HG03175 (cell line): ENCODE results near the gene CRADD.
A peak's percentile ranks its signal among the peaks of the same experiment; 100 is the strongest.
"Not testable (repeated sequence)": the region's sequence is repeated elsewhere in the genome, so short reads cannot be mapped to it uniquely, and the experiment has no call there.

Source experiments
- ATAC-seq: cut with Tn5 transposase; IDR thresholded peaks from one replicate; pipeline ENCODE4 v1.9.1; 2021; ENCODE audit warnings: mild to moderate bottlenecking, moderate library complexity; ENCODE audit not compliant: unreplicated experiment

The CRADD gene

DNA sequence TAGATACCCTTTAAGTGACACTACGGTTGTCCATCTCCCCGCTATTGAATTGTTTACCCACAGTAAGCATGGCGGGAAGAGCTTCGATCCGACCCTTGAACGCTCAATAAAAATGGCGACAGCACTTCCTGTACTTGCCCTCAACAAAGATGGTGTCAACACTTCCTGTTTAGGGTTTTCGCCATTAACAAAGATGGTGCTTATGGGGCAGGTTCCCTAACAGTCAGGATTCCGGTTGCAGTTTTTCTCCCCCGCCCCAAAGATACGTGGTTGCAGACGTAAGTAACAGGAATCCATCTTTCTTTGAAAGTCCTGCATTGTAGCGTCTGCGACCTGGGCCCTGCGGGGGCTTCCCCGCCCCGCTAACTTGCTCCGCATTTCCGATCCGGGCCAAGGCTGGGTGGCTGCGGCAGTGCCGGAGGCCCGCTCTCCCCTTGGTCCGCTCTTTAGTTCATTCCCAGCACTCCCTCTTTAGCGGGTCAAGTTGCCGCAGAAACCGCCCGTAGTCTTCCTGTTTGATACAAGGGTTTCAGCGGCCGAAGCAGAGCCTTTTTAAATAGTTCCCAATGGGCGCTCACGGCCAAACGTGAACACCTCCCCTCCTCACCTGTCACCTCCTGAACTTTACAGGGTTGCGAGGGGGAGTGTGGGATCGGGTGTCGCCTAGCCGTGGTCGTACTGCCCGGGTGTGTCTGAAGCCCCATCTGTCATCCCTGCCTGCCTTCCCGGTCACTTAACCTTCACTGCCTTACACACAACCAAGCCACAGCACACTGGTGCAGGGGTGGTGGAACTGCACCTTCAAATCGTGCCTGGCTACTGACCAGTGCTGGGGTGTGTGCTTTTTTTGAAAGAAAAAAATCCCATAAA, at the start of gene CRADD:
TSS of gene CRADD (plus strand) at position 181 of the 870 bp plus-strand sequence.
- ATAC-seq: peak; percentile 93

DNA sequence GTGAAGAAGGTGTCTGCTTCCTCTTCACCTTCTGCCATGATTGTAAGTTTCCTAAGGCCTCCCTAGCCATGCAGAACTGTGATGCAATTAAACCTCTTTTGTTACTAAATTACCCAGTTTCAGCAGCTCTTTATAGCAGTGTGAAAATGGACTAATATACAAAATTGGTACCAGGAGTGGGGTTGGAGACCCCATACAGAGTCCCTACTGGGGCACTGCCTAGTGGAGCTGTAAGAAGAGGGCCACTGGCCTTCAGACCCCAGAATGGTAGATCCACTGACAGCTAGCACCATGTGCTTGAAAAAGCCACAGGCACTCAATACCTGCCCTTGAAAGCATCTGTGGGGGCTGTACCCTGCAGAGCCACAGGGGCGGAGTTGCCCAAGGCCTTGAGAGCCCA, 44.8 kb upstream of the CRADD start:
- no peak for ATAC-seq

DNA sequence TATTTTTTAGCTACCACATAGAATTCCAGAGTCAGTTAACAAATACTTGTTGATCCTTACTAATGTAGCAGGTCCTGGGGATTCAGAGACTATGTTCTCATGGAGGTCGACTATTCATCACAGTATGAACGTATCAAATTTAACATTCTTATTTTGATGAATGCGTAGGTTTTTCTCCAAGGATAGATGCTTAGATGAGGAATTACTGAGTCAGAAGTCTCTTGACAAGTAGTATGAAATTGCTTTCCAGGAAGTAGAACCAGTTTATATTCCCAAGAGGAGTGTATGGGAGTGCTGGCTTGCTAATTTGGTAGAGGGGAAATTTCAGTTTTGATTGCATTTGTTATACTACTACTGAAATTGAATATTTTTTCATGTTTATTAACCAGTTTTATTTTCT, 42.8 kb upstream of the CRADD start:
- ATAC-seq: no peak

DNA sequence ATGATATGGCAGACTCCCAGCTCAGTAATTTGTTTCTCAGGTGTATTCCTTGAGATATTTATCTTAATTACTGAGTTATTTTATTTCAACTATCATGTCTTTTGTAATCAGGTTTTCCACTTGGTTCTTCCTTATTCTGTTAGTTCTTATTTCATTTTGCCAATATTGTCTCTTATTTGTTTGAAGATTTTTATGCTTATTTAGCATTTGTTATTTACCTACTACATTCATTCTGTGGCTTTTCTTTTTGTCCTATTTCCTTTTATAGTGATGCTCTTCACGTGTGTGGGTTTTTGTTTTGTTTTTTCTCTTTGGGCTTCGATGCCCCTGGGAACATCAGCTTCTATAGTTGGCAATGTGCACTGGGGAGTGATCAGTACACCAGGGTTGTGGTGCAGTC, 40.5 kb upstream of the CRADD start:
- no peak for ATAC-seq

DNA sequence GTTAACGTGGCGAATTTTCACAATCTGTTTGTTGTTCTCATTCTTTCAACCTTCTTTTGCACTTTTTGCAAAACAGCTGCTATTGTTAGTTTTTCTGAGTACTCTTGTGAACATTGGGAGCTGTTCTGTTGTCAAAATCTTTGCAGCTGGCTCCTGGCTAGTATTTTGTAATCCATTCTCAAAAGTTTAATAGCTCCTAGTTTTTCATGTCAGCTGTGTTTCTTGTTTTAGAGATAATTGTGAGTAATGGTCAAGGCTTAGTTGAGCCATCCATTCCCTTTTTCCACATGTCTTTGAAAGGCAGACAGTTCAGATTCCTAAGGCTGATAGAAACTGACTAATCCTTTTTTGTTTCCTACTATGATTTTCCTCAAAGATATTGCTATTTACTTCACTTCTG, 39.1 kb upstream of the CRADD start:
- no peak for ATAC-seq

DNA sequence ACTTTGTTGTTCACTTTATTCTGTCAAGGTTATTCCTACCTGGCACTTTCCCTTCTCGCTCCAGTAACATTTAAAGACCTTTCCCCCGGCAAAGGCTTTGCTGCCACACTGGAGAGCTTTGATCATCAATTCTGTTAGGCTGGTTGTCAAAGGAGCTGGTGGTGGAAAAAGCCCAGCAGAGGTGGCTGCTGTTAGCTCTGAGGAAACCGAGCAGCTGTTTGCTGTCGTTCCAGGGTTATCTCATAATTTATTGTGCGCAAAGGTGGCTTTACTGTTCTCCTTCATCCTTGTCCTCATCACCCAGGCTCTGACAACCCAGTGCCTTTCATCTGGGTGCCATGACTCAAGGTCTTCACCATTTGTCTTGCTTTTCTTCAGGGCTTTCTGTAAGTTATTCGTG, 38.2 kb upstream of the CRADD start:
- no peak for ATAC-seq

DNA sequence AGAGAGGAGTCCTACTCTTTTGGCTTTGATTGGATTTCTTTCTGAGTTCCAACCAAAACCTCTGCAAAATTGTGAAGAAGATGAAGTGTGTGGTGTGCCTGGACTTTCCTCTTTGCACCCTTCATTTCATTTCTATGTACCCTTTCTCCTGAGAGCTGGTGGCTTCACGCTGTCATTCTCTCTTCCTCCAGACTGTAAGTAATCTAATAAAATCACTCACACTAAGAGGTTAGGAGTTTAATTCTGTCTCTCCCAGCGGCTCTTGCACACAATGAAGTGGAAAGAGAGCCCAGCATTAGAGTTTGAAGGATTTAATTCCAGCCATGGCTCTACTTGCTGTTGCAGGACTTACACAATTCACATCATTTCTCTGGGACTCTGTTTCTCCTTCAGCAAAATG, 37.8 kb upstream of the CRADD start:
- ATAC-seq: no peak

DNA sequence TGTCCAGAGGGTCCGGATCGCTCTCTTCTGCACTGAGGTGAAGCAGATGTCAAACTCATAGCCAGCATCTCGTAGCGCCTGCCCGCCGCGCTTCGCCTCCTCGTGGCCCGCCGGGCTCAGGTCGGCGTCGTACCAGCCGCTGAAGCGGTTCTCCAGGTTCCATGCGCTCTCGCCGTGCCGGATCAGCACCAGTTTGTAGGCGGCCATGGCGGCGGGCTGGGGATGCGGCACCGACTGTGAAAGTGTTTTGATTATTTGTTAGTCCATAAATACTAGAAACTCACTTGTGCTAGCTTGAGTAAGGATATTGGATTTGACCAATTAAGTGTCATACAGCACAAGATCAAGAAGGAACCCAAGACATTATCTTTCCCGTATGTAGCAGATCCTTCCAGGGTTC, 35.8 kb upstream of the CRADD start:
- ATAC-seq: not testable (repeated sequence)

DNA sequence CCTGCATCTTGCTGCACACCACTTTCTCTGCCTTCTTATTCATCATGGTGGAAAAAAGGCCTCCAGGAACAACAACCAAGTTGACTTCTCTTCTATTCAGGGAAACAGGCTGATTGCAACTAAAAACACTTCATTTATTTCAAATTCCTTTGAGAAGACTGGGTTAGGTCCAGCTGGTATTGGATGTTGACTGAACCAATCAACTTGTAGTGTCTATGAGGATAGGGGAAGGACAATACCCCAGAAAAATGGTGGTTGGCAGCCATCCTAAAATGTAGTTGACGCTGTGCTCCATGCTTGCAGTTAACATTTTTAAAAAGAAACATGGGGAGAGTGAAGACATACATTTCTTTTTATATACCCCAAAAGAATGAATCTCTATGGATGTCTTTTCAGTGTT, 34.4 kb upstream of the CRADD start:
- no peak for ATAC-seq

DNA sequence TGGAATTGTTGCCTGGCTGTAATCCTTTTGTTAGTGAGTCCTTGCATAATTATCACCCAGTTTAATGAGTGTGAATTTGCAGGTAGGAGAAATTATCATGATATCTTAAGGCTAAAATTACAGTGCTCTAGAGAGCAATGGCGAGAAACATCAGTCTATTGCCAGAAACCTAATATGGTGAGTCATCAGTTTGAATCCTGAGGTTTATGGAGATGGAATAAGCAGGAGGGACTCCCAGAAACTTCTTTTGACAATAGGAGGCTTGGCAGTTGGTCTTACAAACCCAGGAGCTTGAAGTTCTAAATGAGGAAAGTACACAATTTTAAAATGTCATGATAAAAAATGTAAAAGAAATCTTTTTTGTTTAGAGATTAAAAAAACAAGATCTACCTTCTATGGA, 31.5 kb upstream of the CRADD start:
- no peak for ATAC-seq

DNA sequence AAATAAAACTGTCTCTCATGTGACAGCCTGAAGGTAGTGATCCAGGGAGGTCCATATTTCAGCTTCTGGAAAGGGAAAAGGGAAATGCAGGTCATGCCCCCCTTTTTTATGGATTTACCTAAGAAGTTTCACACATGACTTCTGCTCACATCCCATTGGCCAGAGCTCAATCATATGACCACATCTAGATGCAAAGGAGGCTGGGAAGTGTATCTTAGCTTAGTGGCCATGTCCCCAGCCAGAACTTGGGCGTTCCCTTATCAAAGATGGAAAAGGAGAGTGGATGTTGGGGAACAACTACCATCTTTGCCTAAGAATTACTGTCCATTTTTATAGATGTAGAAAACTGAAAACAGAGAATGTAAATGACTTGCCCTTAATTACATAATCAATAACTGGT, 26.5 kb upstream of the CRADD start:
- ATAC-seq: no peak

DNA sequence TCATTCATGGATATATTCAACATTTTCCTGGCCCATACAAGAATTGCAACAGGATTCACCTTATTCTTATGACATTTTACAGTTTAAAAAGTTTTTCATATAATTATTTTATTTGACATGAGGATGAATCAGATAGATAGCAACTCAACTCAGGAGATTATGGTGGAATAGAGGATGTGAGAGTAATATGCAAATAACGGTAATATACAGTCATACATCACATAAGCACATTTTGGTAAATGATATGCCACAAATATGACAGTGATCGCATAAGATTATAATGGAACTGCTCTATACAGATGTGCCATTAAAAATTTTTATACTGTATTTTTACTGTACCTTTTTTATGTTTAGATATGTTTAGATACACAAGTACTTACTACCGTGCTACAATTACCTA, 24.1 kb upstream of the CRADD start:
- ATAC-seq: peak; percentile 89

DNA sequence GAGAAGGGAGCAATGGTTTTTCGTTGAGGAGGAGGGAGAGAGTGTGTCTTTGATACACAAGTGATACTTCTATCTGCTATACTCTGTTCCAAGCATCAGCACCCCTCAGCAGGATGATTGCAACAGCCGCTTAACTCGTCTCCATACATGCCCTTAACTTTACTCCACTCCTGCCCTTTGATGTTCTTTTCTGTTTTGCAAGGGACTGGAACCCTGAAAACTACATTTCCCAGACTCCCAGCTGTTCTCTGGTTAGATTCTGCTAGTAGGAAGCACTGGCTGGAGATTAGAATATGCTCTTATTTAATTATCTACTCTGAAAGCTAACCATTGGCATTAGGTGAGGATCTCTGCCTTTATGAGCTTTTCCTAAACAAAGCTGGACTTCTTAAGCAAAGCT, 23.5 kb upstream of the CRADD start:
- no peak for ATAC-seq

DNA sequence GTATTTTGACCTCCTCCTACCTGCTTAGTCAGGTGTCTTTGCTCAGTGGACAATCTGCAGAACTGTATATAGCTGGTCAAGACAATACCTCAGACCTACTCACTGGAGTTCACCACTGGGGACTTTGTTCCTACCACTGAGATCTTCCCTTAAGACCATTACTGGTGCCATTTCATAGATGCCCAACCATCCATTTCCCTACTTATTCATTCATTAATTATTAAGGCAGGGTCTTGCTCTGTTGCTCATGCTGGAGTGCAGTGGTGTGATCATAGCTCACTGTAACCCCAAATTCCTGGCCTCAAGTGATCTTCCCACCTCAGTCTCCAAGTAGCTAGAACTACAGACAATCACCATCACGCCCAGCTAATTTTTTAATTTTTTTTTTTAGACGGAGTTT, 22.8 kb upstream of the CRADD start:
- no peak for ATAC-seq

DNA sequence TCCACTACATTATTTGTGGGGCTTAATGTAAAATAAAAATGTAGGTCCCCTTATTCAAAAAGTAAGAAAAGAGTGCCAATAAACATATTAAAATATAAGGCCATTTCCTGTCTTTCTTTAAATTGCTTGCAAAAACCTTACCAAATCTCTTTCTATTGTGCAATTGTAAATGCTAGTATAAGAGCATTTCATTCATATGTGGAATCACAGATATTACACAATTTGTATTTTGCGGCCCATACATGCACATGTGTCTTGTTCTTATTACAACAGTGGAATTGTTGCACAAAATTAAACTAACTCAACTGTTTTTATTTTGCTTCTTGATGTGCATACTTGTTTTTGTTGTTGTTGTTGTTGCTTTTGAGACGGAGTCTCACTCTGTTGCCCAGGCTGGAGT, 20.1 kb upstream of the CRADD start:
- ATAC-seq: no peak

DNA sequence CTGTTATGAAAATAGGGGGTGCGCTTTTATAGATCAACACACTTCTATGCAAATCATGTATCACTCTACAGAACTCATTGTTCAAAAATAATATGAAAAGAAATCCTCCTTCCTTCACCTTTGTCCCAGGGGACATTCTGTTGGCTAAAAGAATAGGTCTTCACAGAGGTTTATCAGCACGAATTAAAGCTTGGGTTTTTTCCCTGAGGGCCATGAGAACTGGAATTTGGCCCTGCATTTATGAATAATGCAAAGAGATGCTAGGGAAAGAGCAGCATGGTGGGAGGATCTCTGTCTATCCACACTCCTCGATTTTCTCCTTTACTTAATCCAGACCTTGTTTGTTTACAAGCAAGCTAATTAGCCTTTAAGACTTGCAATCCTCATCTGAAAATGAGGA, 16.2 kb upstream of the CRADD start:
- ATAC-seq: no peak

DNA sequence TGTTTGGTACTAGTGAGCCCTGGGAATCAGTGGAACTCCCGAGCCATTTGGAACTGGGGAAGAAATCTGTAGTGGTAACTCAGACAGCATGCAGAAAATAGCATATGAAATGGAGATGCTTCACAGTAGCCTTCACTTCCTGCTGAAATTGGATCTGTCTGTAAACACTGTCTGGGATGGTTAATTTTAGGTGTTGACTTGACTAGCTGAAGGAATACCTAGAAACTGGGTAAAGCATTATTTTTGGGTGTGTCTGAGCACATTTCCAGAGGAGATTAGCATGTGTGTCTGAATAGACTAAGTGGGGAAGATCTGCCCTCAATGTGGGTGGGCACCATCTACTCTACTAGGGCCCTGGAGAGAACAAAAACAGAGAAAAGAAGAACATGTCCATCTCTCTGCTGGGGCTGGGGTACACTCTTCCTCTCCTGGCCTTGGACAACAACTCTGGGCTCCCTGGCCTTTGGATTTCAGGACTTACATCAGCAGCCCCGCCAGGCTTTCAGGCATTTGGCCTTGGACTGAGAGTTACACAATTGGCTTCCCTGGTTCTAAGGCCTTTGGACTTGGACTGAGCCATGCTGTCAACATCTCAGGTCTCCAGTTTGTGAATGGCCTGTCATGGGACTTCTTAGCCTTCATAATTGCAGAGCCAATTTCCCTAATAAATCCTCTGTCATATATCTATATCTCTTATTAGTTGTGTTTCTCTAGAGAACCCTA, 14.0 kb upstream of the CRADD start:
- no peak for ATAC-seq

DNA sequence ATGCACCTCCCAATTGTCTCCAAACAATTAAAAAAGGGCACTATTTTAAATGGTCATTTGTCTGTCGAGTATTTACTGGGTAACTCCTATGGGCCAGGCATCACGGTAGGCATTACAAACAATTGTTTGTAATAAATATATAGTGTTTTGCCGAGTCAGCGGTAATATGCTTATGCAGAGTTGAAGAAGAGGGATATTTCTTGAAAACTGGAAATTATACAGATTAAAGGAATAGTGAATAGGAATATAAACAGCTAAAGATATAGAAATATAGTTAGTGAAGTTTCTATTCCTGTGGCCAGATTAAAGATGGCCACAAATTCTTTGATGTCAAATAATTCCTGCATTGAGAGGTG, 13.5 kb upstream of the CRADD start:
- no peak for ATAC-seq

DNA sequence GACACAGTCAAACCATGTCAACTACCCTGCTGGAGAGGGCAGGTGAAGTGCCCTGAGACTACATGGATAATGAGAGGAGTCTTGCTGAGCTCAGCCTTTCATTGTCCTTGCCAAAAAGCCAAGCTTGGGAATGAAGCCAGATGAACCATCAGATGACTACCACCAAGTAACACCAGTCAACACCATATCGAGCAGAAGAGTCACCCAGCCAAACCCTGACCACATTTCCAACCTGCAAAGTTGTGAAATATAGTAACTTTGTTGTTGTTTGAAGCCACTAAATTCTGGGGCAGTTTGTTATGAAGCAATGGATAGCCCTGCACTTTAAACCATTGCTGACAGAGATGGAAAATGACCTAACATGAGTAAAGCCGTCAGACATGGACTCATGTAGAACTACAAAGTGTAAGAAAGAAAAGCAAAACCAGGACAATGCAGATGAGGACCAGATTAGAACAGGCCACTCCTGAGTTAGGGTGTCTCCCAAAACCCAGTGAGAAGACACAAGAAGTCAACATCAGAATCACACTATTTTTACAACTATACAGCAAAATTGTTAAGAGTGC, 12.5 kb upstream of the CRADD start:
- ATAC-seq: no peak

DNA sequence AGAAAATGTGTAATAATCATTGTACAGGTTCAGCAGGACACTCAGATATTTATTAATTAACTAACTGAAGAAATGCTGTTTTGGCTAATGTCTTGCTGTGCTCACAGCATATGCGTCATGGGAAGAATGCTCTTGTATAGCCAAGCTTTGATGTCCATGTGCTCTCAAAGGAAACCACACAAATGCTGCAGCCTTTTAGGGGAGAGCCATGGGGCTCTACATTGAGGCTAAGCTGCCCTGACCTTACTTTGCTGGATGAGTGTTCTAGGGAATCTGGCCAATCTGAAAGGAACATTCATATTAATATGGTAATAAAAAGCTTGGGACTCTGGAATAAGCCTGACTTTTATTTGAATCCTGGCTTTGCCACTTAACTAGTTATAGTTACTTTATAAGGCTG, 9.5 kb upstream of the CRADD start:
- no peak for ATAC-seq

DNA sequence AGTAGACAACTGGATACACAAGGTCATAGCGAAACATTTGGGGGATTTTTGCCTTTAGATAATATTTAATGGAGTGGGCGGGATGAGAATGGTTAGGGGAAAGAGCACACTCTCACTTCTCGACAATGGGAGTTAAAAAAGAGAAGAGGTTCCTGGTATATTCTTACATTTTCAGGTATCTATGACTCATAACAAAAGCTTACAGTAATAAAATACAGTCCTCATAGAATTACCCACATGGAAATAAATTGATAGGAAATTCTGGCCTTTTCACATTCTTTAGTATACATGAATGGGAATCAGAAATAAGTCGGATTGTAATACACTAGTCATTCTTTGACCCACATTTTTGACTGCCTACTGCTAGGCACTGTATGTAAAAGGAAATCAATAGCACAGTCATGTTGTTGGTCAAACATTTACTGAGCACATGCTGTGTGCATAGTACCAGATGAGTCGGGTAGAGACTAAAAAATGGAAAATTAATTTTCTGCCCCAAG, 8.2 kb upstream of the CRADD start:
- peak; percentile 75 for ATAC-seq

DNA sequence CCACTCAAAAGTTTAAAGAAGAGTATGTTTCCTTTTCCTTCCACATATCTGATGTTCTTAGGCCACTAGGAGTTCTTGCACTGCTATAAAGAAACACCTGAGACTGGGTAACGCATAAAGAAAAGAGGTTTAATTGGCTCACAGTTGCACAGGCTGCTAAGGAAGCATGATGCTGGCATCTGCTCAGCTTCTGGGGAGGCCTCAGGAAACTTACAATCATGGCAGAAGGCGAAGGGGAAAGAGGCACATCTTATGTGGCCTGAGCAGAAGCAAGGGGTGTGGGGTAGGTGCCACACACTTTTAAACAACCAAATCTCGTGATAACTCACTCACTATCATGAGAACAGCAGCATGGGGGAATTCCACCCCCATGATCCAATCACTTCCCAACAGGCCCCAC, 7.7 kb upstream of the CRADD start:
- ATAC-seq: no peak
